Colon (tissue), 2 donors: ENCODE results near the gene THRB.

Experiments
- FAIRE-seq: peaks from 2 replicates; lab custom pipeline; 2012; peaks lifted over from hg19 to GRCh38; lab: Jason Lieb, UNC
- donor health status: control.
- donor health status: control.

The THRB gene

DNA sequence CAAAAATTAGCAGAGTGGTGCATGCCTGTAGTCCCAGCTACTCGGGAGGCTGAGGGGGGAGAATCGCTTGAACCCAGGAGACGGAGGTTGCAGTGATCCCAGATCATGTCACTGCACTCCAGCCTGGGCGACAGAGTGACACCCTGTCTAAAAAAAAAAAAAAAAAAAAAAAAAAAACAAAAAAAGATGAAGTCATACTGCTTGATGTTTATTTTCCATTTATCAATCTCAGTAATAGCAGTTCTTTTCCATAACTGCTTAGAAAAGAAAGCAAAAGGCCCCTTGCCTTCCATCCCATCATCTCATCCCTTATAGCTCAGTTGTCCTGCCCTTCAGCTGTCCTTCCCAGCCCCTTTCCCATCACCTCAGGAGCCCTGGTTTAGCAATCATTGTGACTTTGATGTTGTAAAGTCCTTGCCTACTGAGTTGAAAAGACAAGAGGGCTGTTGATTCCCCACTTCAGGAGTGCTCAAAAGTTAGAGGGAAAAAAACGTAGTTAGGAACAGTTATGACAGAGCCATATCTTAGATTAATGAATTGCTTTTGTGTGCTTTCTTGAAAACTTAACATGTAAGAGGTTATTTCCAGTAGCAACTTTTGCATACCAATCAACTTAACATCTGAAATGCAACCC lies 18.0 kb upstream of the THRB start:
- no peak for FAIRE-seq

DNA sequence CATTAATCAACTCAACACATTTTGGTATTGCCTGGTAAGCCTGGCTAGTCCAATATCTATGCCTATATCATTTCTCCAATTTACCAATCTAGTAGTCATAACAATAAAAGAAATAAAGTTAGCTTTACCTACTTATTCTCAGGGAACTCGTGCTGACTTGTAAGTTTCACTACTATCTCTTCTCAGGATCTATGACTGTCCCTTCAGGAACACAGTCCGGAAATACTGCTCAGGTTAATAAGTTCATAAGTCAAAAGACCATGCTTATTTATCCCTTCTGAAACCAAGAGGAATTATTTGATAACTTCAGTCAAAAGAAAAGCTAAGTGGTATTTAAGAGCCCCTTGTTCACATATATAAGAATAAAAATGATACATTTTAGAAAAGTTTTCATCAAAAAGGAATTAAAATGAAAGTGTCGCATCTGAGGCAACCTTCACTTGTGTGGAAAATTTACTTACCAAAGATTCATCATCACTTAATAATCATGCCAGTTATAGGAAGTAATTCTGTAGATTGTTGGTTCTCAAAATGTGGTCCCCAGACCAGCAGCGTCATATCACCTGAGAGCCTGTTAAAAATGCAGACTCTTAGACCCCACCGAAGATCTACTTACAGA lies 15.5 kb upstream of the THRB start:
- FAIRE-seq = no peak

DNA sequence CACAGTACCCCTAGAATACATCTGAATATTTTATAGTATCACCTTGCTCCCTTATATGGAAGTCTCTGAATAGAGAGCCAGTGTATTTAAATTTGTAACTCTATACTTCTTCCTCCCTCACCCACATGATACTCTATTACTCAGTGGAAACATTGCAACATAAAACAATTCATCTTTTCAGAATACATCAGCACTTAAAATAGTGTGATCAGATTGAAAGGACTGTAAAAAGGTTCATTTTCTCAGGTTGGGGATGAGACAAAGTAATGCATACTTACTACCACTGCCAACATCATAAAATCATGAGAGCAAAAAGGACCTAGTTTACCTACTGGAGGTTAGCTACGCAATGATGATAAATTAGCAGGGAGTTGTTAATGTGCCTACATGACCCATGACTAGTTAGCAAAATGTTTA lies 13.8 kb upstream of the THRB start:
- no peak for FAIRE-seq

DNA sequence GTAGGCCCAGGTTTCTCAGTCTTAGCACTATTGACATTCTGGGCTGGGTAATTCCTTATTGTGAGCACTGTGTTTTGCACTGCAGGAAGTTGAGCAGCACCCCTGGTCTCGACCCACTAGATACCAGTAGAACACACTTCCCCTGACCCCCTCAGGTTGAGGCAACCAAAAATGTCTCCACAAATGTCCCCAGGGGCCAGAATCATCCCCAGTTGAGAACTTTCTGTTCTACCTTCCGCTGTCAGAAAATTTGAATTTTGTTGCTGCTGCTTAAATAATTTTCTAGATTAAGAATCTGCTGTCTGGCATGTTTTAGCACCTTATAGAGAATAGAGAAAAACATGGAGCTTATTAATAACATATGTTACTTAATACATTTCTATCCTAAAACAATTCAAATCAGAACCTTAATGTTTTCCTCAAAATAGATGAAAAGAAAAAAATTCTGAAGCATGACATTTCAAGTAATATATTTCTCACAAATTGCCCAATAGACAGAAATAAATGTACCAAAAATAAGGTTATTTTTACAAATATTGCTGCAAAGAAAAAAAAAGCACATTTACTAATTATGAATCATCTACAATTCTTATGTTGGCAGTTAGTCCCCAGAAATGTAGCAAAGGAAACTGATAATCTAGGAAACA lies 13.2 kb upstream of the THRB start:
- peak; percentile 55 for FAIRE-seq

DNA sequence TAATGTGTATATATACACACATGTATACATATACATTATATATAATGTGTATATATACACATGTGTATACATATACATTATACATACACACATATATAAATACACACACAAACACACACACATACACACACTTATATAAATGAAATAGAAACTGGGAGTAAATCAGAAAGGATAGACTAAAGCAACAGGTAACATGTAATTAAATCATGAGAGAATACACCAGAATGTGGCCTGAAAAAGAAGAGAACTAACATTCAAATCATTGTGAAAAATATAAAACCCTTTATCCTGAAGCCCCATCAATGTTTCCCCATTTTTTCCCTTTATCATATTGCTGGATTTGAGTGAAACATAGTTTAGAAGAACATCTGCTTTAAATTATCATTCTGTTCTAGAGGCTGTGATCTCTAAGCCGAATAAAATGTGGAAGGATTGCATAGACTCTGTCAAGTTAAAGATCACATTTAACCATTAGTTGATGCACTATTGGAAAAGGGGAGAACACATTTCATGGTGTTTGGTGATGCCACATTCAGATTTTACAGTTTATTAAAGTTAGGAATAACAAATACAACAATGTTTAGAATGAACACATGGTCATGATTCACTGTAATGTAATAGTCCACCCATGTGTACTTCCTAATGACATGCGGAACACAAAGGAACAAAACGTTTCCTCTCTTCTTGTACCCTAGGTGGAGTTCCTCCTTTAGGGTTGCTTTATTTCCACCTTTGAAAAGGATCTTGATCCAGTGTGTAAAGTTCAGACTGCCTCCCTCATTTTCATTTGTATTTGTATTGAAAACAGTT lies 12.5 kb upstream of the THRB start:
- FAIRE-seq = no peak

DNA sequence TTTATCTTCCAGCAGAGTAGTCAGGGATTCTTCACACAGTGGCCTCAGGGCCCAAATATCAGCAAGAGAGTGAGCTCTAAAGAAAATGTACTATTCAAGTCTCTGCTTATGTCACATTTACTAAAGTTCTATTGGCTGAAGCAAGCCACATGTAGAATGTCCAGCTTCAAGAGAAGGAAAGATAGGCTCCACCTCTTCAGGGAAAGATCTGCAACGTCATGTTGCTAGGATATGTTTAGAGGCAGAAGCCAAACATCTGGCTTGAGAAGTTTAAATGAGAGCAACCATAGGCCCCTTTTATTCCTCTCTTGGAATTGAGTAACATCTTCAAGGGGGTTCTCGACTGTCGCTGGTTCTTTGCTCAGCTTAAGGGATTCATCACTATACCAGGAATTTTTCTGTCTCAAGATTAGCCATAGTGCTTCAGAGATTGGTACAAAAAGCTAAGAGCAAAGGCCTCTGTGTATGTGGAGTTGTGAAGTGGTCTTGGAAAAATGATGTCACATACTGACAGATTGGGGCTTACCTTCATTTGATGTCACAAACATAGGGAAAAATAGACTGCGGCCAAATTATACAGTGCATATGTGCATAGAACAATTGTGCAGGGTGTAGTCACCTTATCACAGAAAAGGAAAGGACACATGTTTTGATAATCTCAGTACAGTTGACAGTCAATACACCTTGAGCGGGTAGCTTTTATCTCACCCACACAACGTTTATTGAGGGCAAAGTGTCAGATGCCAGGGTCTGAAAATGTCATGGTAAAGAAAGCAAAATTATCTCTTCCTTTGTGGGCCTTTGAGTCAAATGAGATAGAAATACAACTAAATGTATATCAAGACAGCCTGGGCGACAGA lies 11.3 kb upstream of the THRB start:
- no peak for FAIRE-seq

DNA sequence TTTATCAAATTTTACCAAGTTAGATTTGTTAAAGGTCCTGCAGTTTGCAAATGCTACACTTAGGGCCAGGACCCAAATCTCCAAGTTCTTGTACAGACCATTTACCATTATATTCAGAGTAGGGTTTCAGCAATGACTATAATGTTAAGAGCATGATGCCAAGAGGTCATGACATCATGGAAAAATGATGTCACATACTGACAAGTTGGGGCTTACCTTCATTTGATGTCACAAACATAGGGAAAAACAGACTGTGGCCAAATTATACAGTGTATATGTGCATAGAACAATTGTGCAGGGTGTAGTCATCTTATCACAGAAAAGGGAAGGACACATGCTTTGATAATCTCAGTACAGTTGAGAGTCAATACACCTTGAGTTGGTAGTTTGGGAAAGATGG lies 10.1 kb upstream of the THRB start:
- no peak for FAIRE-seq

DNA sequence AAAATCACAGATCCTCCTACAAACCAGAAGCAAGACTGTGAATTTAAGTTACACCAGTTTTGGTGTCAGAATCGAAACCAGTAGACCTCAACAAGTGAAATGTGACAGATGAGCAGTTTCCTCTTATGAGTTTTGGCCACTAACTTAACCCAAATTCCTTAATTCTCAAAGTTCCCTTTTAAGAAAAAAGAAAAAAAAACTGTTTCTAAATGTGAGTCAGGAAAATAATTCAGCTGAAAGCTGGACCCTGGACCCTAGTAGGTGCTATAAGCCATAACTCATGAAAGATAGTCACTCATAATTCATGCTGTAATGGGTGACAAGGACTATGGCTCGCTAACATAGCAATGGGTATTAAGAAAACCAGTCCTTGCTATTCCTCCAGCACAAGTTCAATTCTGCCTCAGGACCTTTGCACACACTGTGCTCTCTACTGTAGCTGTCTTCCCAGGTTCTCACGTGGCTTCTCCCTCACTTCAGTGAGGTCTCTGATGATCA lies 9.0 kb upstream of the THRB start:
- FAIRE-seq = no peak

DNA sequence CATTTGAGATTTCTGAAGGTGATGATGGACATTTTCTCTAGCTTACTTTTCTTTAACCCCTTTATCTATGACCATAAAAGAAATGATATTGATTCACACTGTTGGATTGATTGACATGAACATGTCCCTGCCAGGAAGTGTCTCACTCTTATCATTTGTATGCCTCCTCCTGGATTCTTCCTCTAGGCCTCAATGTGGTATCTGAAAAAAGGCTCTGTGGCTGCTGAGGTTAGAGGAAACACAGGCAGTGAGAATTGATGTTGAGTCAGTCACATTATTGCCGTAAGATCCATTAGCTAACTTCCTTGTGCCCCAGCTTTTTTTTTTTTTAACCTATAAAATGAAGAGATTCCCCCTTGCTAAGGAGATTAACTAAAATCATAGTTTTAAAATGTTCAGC lies 8.0 kb upstream of the THRB start:
- no peak for FAIRE-seq

DNA sequence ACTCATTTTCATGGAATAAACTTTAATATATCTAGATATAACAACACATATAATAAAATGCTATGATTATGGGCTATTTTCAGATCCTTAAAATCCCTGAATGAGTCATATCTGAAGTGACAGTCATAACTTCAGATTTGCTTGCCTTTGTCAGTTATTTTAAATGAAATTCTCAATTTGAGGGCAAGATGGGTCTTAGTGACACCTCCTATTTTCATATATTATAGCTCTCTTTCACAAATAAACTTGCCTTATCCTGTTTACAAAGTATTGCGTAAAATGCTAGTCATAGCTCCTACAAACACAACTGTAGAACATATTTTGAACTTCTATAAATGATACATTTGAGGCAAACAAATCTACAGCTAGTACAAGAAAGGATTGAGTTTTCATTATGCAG lies 6.2 kb upstream of the THRB start:
- no peak for FAIRE-seq

DNA sequence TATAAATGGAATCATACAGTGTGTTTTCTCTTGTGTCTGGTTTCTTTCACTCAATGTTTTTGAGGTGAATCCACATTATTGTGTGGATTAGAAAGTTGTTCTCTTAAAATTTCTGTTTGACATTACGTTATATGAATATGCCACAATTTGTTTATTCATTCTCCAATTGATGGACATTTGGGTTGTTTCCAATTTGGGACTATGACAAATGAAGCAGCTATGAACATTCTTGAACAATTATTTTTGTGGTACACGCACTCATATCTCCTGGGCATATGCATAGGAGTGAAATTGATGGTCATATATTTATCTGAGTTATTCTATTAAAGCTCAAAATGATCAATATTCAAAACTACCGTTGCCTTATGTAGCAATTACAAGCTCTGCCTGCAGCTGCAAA lies 5.3 kb upstream of the THRB start:
- FAIRE-seq = no peak

DNA sequence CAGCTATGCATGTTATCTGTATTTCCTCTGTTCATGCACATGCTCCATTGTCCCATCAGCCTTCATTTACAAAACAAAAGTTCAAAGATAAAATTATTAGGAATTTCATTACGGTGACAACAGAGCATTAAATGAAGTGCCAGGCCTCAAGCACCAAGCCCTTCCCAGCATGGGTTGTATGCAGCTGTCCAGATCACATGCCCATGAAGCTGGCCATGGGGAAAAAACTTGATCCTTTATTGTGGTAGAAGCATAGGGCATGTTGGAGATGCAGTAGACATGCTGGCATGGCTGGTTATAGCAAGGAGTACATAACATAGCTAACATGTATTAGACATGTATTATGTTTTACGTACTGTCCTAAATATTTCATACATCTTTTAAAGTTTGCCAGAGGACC lies 4.1 kb upstream of the THRB start:
- no peak for FAIRE-seq

DNA sequence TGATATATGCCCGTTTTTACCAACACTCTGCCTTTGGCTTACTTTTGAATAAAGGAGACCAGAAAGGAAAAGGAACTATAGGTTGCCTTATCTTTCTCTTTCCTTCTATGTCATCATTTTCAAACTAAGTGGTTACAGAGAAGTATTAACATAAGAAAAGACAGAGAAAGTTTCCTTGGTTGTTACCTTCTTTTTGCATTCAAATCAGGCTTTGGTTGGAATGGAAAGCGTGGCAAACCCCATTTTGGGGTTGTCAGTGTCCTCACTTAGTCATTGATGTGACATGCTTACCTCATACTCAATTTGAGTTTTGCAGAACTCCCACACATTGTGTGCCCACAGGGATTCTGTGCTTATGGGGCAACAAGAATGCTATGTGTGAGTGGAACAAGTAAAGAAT lies 3.7 kb upstream of the THRB start:
- FAIRE-seq = no peak

DNA sequence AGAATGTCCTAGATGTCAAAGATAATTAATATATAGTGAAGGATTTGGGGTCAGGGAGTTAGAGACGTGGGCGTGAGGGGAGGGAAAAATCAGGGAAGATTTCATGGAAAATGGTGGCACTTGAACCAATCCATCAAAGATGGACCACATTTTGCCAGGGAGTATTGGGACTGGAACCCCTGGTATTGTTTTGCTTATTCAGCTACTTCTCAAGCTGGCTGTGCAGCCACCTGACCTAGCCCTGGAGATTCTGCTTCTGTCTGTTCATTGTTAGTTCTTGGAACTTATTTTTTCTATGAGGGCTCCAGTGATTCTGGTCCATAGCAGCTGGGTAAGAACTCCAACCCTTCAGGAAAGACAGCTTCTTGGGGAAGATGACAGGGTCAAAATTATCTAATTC lies 3.3 kb upstream of the THRB start:
- no peak for FAIRE-seq

DNA sequence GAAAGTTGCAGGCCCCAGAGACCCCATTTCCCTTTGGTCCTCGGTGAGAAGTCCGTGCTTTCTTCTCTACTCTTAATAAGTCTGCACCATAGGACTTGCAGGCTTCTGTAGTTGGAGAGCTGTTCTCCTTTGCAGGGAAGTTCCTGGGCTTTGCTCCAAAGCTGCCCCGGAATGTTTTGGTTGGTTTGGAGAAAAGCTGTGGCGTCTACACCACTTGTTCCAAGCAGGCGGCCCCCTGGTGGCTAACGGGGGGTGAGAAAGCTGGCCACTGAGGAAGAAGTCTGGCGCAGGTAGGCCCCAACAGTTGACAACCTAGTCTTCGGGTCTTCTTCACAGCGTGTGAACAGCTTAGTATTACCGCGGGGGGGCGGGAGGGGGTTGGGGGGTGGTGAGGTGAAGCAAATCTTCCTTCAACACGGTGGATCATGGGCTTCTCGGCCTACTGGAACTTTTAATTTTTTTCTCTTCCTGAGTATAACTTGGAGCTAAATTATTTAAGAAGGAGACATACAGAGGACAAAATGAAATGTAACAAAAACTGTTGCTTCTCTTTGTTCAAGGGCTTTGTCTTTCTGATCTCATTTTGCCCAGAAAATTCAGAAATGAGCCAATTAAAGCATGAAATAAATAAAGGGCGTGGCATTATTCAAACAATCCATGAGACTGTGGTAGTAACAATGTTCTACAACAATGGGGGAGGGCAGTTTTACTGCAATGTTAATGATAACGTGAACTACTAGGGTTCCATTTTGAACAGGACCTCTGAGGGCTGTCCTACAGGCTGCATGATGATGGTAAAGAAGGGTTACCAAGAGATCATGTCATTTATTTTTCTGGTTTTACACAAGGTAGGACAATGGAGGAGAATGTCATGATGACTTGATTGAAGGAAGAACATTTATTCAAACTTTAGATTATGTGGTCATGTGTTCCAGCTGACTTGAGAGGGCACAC lies 2.2 kb upstream of the THRB start:
- FAIRE-seq = no peak

DNA sequence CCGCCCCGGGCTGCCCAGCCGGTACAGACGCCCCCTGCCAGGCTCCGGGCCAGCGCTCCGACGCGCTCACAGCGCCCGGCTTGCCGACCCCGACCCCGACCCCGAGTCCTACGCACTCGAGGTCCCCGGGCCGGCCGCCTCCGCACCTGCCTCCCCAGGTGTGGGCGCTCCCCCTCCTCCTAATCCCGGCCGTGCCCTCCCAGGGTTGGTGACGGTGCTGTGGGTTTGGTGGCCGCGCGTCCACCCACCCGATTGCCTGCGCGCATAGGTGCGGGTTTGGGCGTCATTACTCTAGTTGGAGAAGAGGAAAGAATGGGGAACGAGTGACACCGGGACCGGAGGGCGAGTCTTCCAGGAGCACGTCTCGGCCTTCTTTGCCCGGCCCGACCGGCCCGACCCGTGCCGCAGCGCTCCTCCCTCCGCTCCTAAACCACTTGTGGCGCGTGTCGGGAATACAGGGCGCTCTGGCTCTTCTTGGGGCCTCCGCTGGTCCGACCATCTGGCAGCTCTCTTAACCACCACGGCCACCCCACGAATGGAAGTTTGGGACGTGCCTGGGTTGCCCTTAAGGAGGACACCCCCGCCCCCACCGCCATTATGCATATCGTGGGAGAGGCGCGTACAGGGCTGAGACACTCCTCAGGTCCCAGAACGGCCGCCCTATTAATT lies 810 bp upstream of the THRB start:
- no peak for FAIRE-seq

DNA sequence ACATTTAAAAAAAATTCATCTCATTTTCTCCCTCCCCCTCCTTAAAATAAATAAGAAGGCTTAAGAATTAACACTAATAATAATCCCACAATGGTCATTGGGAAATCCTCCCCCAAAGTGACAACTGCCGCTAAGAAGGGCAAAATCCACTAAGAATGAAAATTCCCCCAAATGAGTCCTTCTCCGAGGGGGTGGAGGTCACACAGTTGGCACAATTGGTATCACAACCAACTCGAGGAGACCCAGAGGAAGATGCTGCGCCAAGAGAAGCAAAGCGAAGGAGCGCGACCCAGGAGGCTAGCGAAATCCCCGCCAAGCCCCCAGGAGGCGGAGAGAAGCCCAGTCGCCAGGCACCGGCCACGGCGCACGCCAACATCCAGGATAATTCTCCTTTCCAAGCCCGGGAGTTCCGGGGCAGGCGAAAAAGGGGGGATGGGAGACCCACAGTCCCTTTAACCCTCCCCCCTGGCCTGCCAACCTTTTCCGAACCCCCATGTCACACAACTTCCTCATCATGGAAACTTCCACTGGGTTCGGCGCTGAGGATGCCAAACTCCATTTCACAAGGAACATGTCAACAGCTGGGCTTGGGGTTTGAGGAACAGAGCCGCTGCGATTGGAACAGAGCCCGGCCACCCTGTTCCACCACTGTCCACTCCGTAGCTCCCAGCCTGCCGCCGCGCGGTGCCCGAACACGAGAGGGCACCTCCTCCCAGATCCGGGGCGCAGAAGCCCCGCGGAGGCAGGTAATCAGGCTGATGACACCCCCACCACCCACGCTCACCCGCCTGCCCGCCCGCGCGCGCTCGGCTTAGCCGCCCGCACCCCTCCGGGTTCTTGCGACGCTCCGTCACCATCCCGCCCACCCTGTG lies 668 bp downstream of the THRB start:
- no peak for FAIRE-seq

DNA sequence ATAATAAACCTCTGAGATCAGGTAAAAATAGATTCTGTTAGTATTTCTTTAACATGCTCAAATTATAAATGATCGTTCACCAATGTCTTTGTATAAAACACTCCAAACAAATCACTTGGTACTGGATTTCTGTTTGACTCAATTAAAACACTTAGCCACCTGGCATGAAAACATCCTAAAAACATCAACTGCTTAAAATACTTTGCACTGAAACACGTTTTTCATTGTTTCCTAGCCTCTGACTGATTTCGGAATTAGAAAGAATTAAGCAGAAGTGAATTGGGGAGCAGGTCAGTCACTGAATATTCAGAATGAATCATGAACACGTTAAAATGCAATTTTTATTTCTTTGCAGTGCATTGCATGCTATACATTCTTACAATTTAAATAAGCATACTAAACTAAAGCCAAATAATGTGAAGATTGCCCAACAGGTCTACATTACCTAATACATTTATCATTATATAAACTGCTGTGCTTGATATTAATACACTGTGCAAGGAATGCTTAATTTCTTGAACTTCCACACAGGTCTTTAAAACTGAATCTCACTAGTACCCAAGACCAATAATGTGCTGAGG lies 1.6 kb downstream of the THRB start:
- FAIRE-seq = no peak

DNA sequence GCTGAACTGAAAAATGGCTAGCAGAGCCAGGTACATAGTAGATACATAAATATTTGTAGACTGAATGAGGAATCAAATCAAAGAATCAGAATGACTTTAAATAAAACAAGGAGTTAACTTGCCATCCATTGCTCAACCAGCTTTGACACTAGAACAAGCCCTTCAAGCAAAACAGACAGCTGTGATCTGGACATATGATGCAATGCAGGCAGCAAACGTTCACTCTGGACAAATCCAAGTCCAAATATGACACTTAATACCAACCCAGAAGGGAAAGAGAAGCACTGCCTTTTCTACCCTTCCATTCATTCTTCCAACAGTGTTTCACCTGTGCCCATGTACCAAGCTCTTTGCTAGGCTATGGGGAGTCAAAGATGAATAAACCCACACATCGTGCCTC lies 4.5 kb downstream of the THRB start:
- FAIRE-seq = no peak
